H1 (cell line): ENCODE measurements around the gene SIPA1L3. TPM values are rescaled to one million over a fixed set of nuclear protein-coding genes. Genes with fewer than 3 reads are reported as not detected.

Experiments
- CTCF ChIA-PET: fragments of 300-600 bp; sonication (Branson Sonifier 250); formaldehyde crosslinking; loops from one replicate; lab custom pipeline; 2021; ENCODE audit not compliant: partially characterized antibody; lab: Charles Lee
- POLR2A ChIA-PET: fragments of 300-600 bp; sonication (Branson Sonifier 250); formaldehyde crosslinking; loops from one replicate; lab custom pipeline; 2021; ENCODE audit warnings: inconsistent platforms; ENCODE audit not compliant: partially characterized antibody; lab: Charles Lee
- DNase-seq, 2 experiments: peaks; one replicate each; pipeline versions ENCODE4 v3.0.0 to v3.0.0-alpha.2; 2010 to 2022; ENCODE audit warnings: low spot score in 2 of 2, low read depth in 1 of 2, mixed read lengths in 1 of 2
- FAIRE-seq: peaks from 2 replicates; lab custom pipeline; 2011; peaks lifted over from hg19 to GRCh38; lab: Jason Lieb, UNC
- H2AFZ ChIP-seq: 2 replicates; pipeline ENCODE4 v1.8.1; 2012; ENCODE audit warnings: low read length, inconsistent platforms
- H2AK5ac ChIP-seq: 2 replicates; pipeline ENCODE4 v1.6.1; 2013; ENCODE audit warnings: low read depth, low read length
- H2BK120ac ChIP-seq: replicated peaks from 2 replicates; pipeline ENCODE3; 2013; ENCODE audit warnings: low read depth, low read length, inconsistent platforms
- H2BK12ac ChIP-seq: 2 replicates; pipeline ENCODE4 v1.6.1; 2013; ENCODE audit warnings: low read depth, low read length
- H2BK15ac ChIP-seq: 2 replicates; pipeline ENCODE4 v1.6.1; 2013; ENCODE audit warnings: low read length
- H2BK20ac ChIP-seq: 2 replicates; pipeline ENCODE4 v1.6.1; 2013; ENCODE audit warnings: low read length
- H2BK5ac ChIP-seq: 2 replicates; pipeline ENCODE4 v1.6.1; 2013; ENCODE audit warnings: low read depth, low read length
- H3K14ac ChIP-seq: 2 replicates; pipeline ENCODE4 v1.6.1; 2013; ENCODE audit warnings: inconsistent platforms; ENCODE audit not compliant: insufficient read length
- H3K18ac ChIP-seq: 2 replicates; pipeline ENCODE4 v1.6.1; 2013; ENCODE audit warnings: low read length; ENCODE audit errors: extremely low read depth
- H3K23ac ChIP-seq: 2 replicates; pipeline ENCODE4 v1.6.1; 2013; ENCODE audit warnings: inconsistent platforms; ENCODE audit not compliant: insufficient read length
- H3K23me2 ChIP-seq: 2 replicates; pipeline ENCODE4 v1.6.1; 2013; ENCODE audit warnings: low read depth, low read length
- H3K27ac ChIP-seq: 2 replicates; pipeline ENCODE4 v1.6.1; 2011; ENCODE audit warnings: low read depth, low read length, inconsistent platforms
- H3K27me3 ChIP-seq, 4 experiments: replicated peaks in 1 of 4; 1 replicate in 1 of 4; 2 replicates in 3 of 4; pipeline versions ENCODE4 v1.6.1 to v1.8.1; 2011 to 2013; ENCODE audit warnings: low read length in 3 of 4, mild to moderate bottlenecking in 3 of 4, inconsistent platforms in 2 of 4, mixed read lengths in 2 of 4, moderate library complexity in 1 of 4; ENCODE audit not compliant: control insufficient read depth in 3 of 4, insufficient read depth in 3 of 4; ENCODE audit errors: extremely low read depth in 1 of 4
- H3K36me3 ChIP-seq, 4 experiments: 2 replicates each; pipeline versions ENCODE4 v1.6.1 to v1.8.1; 2011 to 2013; ENCODE audit warnings: mild to moderate bottlenecking in 4 of 4, low read length in 3 of 4, moderate library complexity in 2 of 4, control low read depth in 1 of 4, inconsistent platforms in 1 of 4; ENCODE audit not compliant: insufficient read depth in 4 of 4, control insufficient read depth in 2 of 4
- H3K4ac ChIP-seq: replicated peaks from 2 replicates; pipeline ENCODE3; 2013; ENCODE audit warnings: low read length, low read depth, mixed read lengths, inconsistent platforms; ENCODE audit not compliant: insufficient read length
- H3K4me1 ChIP-seq, 4 experiments: replicated peaks in 1 of 4; 1 replicate in 1 of 4; 2 replicates in 3 of 4; pipeline versions ENCODE4 v1.6.1 to v1.8.1; 2011 to 2013; ENCODE audit warnings: low read length in 3 of 4, inconsistent platforms in 2 of 4, mixed read lengths in 1 of 4; ENCODE audit not compliant: insufficient read depth in 4 of 4, control insufficient read depth in 3 of 4
- H3K4me2 ChIP-seq, 2 experiments: 2 replicates each; pipeline versions ENCODE4 v1.6.1 to v1.8.1; 2011 to 2013; ENCODE audit warnings: low read depth in 2 of 2, low read length in 2 of 2, control low read depth in 1 of 2, inconsistent platforms in 1 of 2, mild to moderate bottlenecking in 1 of 2; ENCODE audit not compliant: insufficient read depth in 1 of 2
- H3K4me3 ChIP-seq, 4 experiments: fragments of 200-600, 300-600 bp in 1 of 4; sonication (generic), shearing (Covaris generic), sonication (Bioruptor Twin) in 1 of 4; 2 replicates each; pipeline versions ENCODE4 v1.5.1 to v1.8.1; 2011 to 2016; ENCODE audit warnings: low read length in 4 of 4, low read depth in 3 of 4, control low read depth in 2 of 4, inconsistent platforms in 2 of 4, mild to moderate bottlenecking in 2 of 4, mixed read lengths in 1 of 4, moderate library complexity in 1 of 4; ENCODE audit not compliant: insufficient read depth in 2 of 4; ENCODE audit errors: extremely low read depth in 1 of 4
- H3K56ac ChIP-seq: replicated peaks from 2 replicates; pipeline ENCODE3; 2013; ENCODE audit warnings: low read depth, mild to moderate bottlenecking, mixed read lengths, low read length, inconsistent platforms; ENCODE audit not compliant: insufficient read length
- H3K79me1 ChIP-seq: 2 replicates; pipeline ENCODE4 v1.6.1; 2013; ENCODE audit warnings: low read depth, low read length, control low read depth
- H3K79me2 ChIP-seq, 2 experiments: 2 replicates each; pipeline versions ENCODE4 v1.6.1 to v1.8.1; 2012 to 2013; ENCODE audit warnings: low read length in 2 of 2, mild to moderate bottlenecking in 2 of 2, inconsistent platforms in 1 of 2; ENCODE audit not compliant: insufficient read depth in 2 of 2, control insufficient read depth in 1 of 2
- H3K9ac ChIP-seq, 4 experiments: replicated peaks in 1 of 4; 1 replicate in 1 of 4; 2 replicates in 3 of 4; pipeline versions ENCODE4 v1.6.1 to v1.8.1; 2011 to 2013; ENCODE audit warnings: low read depth in 3 of 4, low read length in 3 of 4, control low read depth in 2 of 4, mild to moderate bottlenecking in 2 of 4, moderate library complexity in 2 of 4, inconsistent platforms in 1 of 4; ENCODE audit errors: extremely low read depth in 1 of 4
- H3K9me3 ChIP-seq, 2 experiments: 2 replicates each; pipeline versions ENCODE4 v1.6.1 to v1.8.1; 2012 to 2013; ENCODE audit warnings: mild to moderate bottlenecking in 2 of 2, moderate library complexity in 2 of 2, control low read depth in 1 of 2, inconsistent platforms in 1 of 2, low read depth in 1 of 2, low read length in 1 of 2, mixed read lengths in 1 of 2; ENCODE audit not compliant: insufficient read depth in 2 of 2
- H4K20me1 ChIP-seq, 2 experiments: replicated peaks in 1 of 2; 2 replicates each; pipeline versions ENCODE3 to v1.8.1; 2011 to 2013; ENCODE audit warnings: inconsistent platforms in 2 of 2, low read length in 2 of 2, mild to moderate bottlenecking in 1 of 2; ENCODE audit not compliant: insufficient read depth in 2 of 2, control insufficient read depth in 1 of 2
- H4K5ac ChIP-seq: 2 replicates; pipeline ENCODE4 v1.6.1; 2013; ENCODE audit warnings: low read length, low read depth, mixed read lengths, inconsistent platforms; ENCODE audit not compliant: insufficient read length
- H4K8ac ChIP-seq: 2 replicates; pipeline ENCODE4 v1.8.0; 2013; ENCODE audit warnings: mild to moderate bottlenecking, moderate library complexity, low read length, inconsistent platforms; ENCODE audit not compliant: insufficient read depth; ENCODE audit errors: extremely low read depth
- H4K91ac ChIP-seq: replicated peaks from 2 replicates; pipeline ENCODE3; 2013; ENCODE audit warnings: low read length, mixed read lengths, inconsistent platforms; ENCODE audit not compliant: insufficient read length
- RAD21 ChIP-seq, 2 experiments: IDR thresholded peaks in 1 of 2; conservative IDR thresholded peaks in 1 of 2; 2 replicates each; pipeline ENCODE4 v1.6.1; 2011; ENCODE audit warnings: low read depth in 2 of 2, low read length in 2 of 2, improper control_type of control experiment in 1 of 2, inconsistent platforms in 1 of 2, mild to moderate bottlenecking in 1 of 2, moderate library complexity in 1 of 2
- SAP30 ChIP-seq: fragments of 300-600 bp; sonication (generic); IDR thresholded peaks from 2 replicates; pipeline ENCODE4 v1.7.1; 2012; ENCODE audit warnings: low read length, moderate library complexity, mild to moderate bottlenecking, inconsistent platforms; ENCODE audit not compliant: insufficient read depth, insufficient replicate concordance
- WGBS, 2 experiments: shearing (Covaris generic) in 1 of 2; methylation state at CpG; one replicate each; pipeline versions ENCODE4 v1.1.6 to v1.1.7; 2013 to 2015; ENCODE audit warnings: low lambda C conversion rate in 2 of 2, mixed read lengths in 2 of 2, inconsistent platforms in 1 of 2, low coverage in 1 of 2, missing lambda C conversion rate in 1 of 2; ENCODE audit not compliant: insufficient replicate concordance in 2 of 2, insufficient coverage in 1 of 2, insufficient read length in 1 of 2; ENCODE audit errors: extremely low coverage in 1 of 2, missing lambda C conversion rate in 1 of 2; 5-methylcytosine and 5-hydroxymethylcytosine counted together
- polyA plus RNA-seq, 7 experiments: library from polyadenylated mRNA; depleted of rRNA in 3 of 7; stranded (reverse) in 5 of 7; unstranded in 2 of 7; fragments of >200 nt in 5 of 7; fragments of 200-250 nt in 2 of 7; gene quantifications; 1 replicate in 5 of 7; 2 replicates in 1 of 7; 4 replicates in 1 of 7; pipeline versions ENCODE4 v1.2.1 to v1.2.3, GENCODE V29; 2011 to 2013; ENCODE audit warnings: missing spikeins in 2 of 7, mixed read lengths in 2 of 7
- total RNA-seq: library from RNA; stranded (reverse); fragmentation: NEBNext Ultra II Directional; extraction: Animal tissue kit (Norgen Biotek cat#: 25700); gene quantifications from 2 replicates; pipeline ENCODE4 v1.2.1, GENCODE V29; 2021
- TF ChIP-seq, protein P1 (sequence below), 3 experiments: IDR thresholded peaks; 1 replicate in 2 of 3; 2 replicates in 1 of 3; pipeline versions ENCODE4 v1.5.1 to v1.6.1; 2011; ENCODE audit warnings: low read length in 3 of 3, mild to moderate bottlenecking in 3 of 3, inconsistent platforms in 2 of 3, low read depth in 1 of 3, moderate library complexity in 1 of 3; ENCODE audit not compliant: insufficient read depth in 1 of 3; ENCODE audit errors: control extremely low read depth in 1 of 3

The SIPA1L3 gene
- total and polyA plus RNA-seq, 2 of the 8 experiments (the other 6 are each of a cell fraction or from before 2014, with no cell fraction given) = 15.0 to 54.9 TPM

DNA sequence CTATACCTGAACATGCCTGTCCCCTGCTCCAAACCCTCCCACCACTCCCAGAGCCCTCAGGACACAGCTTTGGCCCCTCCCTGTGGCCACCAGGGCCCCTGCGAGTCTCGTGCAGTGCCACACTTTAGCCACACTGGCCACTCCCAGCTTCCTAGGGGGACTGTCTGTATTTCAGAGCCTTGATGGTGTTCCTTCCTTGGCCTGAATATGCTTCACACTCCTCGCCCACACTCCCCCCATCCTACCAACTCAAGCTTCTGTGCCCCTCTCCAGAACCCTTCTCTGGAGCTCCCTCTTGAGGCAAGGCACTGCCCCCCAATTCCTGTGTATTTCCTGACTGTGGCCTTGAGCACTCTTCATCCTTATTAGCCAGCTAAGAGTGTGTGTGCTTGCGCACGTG, 236.8 kb downstream of the SIPA1L3 start:
- Histone ChIP-seq H3K9ac (no peak overlapping the region), H3K23ac (no peak overlapping the region), H3K79me1 (no peaks in the 10 kb centered on the region), H4K8ac (no peak overlapping the region), H3K79me2 (no peaks in the 10 kb centered on the region), H3K4me1 (no peaks in the 10 kb centered on the region; a peak in 1 of 7 replicates), H3K27me3 (no peaks in the 10 kb centered on the region), H2BK20ac (no peak overlapping the region), H3K56ac (no peak overlapping the region), H4K5ac (no peak overlapping the region)
- POLR2A ChIA-PET = no interaction called here
- no peak for FAIRE-seq
- CTCF ChIA-PET = interaction anchor here (0.6 to 10.6 kb wide), 25 partner anchors 8 to 442 kb away, joined by 3 to 95 read pairs (median 6); partner anchors contain the start of genes SIPA1L3 and WDR87
- 96% methylated on average over 5 of the region's 5 CpGs; no CpG with 5 or more reads in 1 of the 2 experiments for WGBS, 2 experiments
- DNase-seq = no peak
- TF ChIP-seq SAP30 = no peak
- TF ChIP-seq RAD21 (IDR thresholded peaks at IDR 0.05 in 1 of 2, conservative IDR thresholded peaks at IDR 0.05 in 1 of 2; ENCODE audit: low read depth in 2 of 2, low read length in 2 of 2) = peak in 1 of 2 experiments; percentile 2; a peak in 1 of 4 replicates
- TF ChIP-seq, protein P1, sequence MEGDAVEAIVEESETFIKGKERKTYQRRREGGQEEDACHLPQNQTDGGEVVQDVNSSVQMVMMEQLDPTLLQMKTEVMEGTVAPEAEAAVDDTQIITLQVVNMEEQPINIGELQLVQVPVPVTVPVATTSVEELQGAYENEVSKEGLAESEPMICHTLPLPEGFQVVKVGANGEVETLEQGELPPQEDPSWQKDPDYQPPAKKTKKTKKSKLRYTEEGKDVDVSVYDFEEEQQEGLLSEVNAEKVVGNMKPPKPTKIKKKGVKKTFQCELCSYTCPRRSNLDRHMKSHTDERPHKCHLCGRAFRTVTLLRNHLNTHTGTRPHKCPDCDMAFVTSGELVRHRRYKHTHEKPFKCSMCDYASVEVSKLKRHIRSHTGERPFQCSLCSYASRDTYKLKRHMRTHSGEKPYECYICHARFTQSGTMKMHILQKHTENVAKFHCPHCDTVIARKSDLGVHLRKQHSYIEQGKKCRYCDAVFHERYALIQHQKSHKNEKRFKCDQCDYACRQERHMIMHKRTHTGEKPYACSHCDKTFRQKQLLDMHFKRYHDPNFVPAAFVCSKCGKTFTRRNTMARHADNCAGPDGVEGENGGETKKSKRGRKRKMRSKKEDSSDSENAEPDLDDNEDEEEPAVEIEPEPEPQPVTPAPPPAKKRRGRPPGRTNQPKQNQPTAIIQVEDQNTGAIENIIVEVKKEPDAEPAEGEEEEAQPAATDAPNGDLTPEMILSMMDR (IDR thresholded peaks at IDR 0.05; ENCODE audit: control extremely low read depth in 1 of 3, insufficient read depth in 1 of 3, low read depth in 1 of 3, low read length in 3 of 3) = peak; percentile 9 to 40 (median 13); a peak in 3 of 4 replicates
- TF ChIP-seq, all 59 proteins: peak for 2
- H3K4ac ChIP-seq = no peak overlapping the region
- H2AFZ ChIP-seq = no peak overlapping the region
- no peak overlapping the region for H2BK12ac ChIP-seq
- no peak overlapping the region for H2BK120ac ChIP-seq
- no peaks in the 10 kb centered on the region for H3K9me3 ChIP-seq
- no peaks in the 10 kb centered on the region for H3K23me2 ChIP-seq
- H2BK5ac ChIP-seq = no peak overlapping the region
- no peak overlapping the region for H3K14ac ChIP-seq
- H4K20me1 ChIP-seq = peaks cover 0 to 4% of the 10 kb centered on the region in 2 experiments
- H2BK15ac ChIP-seq = no peak overlapping the region
- peaks cover 0 to 4% (median 2%) of the 10 kb centered on the region in 4 experiments; a peak in 2 of 8 replicates for H3K36me3 ChIP-seq
- H2AK5ac ChIP-seq = no peak overlapping the region
- H3K4me2 ChIP-seq = no peak overlapping the region
- no peak overlapping the region for H4K91ac ChIP-seq
- no peak overlapping the region for H3K4me3 ChIP-seq
- H3K18ac ChIP-seq = no peak overlapping the region
- H3K27ac ChIP-seq = no peak overlapping the region
